CD4-positive, alpha-beta T cell treated with Interleukin-6 at 100 ng/mL for 8 hours (primary cell): Measurements from ENCODE around the gene NSUN3.
"Not testable (repeated sequence)": the region's sequence is repeated elsewhere in the genome, so short reads cannot be mapped to it uniquely, and the experiment has no call there.

ENCODE experiments used
- DNase-seq: peaks from one replicate; pipeline ENCODE4 v3.0.0-alpha.2; 2020; ENCODE audit warnings: mixed read lengths, low spot score

NSUN3 gene

GRCh38 chr3:94069194-94069813 lies 6.4 kb downstream of the NSUN3 start:
- DNase-seq, result no peak

- no peak for DNase-seq
Observed at GRCh38 chr3:94070341-94070911, 7.6 kb downstream of the NSUN3 start.

DNA sequence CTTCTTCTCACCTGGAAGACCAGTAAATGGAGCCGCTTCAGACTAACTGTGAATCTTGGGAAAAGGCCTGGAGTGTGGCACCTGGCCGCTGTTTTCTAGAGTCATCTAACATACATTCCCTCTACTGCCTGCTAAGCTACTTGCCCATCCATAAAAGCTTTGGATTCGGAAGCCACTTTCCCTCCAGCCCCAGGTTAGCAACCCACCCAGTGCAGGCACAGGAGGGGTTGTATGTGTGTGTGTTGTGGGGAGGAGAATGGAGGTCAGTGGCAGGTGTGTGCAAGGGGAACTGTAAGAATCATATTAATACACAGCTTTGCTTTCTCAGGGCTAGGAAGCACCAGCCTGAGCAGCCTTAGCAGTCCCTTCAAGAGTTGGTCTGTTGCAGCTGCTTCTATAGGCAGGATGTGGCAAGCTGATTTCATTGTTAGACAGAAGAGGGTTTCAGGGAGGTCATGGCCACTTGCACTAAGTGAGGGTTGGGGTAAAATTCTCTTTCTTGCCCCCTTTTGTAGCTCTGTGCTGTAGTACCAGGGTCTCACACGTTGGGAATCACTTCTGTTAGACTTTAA lies 8.9 kb downstream of the NSUN3 start:
- no peak for DNase-seq

GRCh38 chr3:94076055-94076454 lies 13.2 kb downstream of the NSUN3 start:
- no peak for DNase-seq

DNA sequence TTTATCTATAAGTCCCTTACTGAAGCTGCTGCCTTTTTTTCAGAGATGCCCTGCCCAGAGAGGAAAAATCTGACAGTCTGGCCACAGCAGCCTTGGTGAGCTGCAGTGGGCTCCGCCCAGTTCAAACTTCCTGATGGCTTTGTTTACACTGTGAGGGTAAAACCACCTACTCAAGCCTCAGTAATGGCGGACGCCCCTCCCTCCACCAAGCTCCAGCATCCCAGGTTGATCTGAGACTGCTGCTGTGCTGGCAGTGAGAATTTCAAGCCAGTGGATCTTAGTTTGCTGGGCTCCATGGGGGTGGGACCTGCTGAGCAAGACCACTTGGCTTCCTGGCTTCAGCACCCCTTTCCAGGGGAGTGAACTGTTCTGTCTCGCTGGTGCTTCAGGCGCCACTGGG lies 17.7 kb downstream of the NSUN3 start:
- DNase-seq, result not testable (repeated sequence)

GRCh38 chr3:94081884-94082283 lies 19.0 kb downstream of the NSUN3 start:
- no peak for DNase-seq

GRCh38 chr3:94082391-94082937 lies 19.6 kb downstream of the NSUN3 start:
- no peak for DNase-seq

DNA sequence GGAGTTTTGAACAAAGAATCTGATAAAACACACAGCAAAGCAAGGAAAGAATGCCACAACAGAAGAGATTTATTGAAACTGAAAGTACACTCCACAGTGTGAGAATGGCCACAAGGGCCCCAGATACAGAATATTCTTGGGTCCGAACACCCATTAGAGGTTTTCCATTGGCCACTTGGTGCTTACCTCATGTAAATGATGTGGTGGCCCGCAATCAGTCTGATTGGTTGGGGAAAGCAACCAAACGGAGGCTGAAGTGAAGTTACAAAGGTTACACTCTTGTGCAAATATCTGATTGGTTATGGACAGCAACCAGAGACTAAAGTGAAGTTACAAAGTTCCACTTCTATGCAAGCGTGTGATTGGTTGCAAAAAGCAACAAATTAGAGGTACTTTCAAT lies 20.4 kb downstream of the NSUN3 start:
- DNase-seq, result no peak

DNA sequence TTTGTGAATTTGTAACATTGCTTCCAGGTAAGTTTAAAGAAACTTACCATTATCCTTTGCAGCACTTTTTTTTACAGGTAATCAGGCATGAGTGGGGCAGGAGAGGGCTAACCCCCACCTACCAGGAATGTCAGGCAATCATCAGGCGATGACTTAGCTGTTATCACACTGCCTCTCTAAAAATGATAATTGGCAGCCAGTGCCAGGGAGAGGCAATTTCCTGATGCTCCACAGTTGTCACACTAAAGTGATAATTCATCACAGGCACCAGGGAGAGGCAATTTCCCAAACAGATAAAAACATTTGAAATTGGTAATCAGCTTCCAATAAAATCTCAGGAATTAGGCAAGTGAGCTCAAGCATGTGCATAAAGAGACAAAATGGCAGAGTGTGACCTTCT lies 26.3 kb downstream of the NSUN3 start:
- DNase-seq, result no peak

- DNase-seq, result no peak
Observed at GRCh38 chr3:94092086-94092485, 29.2 kb downstream of the NSUN3 start.

GRCh38 chr3:94093151-94093550 lies 30.3 kb downstream of the NSUN3 start:
- no peak for DNase-seq

- no peak for DNase-seq
Observed at GRCh38 chr3:94095111-94095510, 32.2 kb downstream of the NSUN3 start.

- no peak for DNase-seq
Observed at GRCh38 chr3:94098452-94098851, 35.6 kb downstream of the NSUN3 start.

GRCh38 chr3:94099311-94099710 lies 36.5 kb downstream of the NSUN3 start:
- no peak for DNase-seq

- no peak for DNase-seq
Observed at GRCh38 chr3:94101860-94102259, 39.0 kb downstream of the NSUN3 start.

- DNase-seq, result no peak
Observed at GRCh38 chr3:94106268-94106667, 43.4 kb downstream of the NSUN3 start.

- DNase-seq, result not testable (repeated sequence)
Observed at GRCh38 chr3:94110232-94110631, 47.4 kb downstream of the NSUN3 start.

GRCh38 chr3:94110854-94111253 lies 48.0 kb downstream of the NSUN3 start:
- no peak for DNase-seq

- DNase-seq, result no peak
Observed at GRCh38 chr3:94114666-94115065, 51.8 kb downstream of the NSUN3 start.

DNA sequence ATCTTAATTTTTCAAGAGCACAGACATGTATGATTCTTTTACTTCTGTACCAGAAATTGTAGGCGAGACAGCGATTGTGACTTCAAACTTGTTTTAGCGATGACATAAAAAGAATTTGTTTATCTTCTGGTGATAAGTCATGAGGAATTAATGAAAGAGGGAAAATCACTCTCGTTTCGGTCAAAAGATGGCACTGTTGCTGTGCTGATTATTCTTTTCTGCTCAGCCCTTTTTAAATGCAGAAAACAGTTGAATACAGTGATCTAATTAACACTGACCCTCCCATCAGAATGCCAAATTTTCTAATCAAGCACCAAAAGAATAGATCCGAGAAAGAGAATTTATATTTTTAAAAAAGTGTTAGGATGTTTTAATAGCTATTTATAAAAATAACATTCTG lies 52.6 kb downstream of the NSUN3 start:
- DNase-seq, result no peak

GRCh38 chr3:94117729-94118128 lies 54.9 kb downstream of the NSUN3 start:
- DNase-seq, result no peak

- no peak for DNase-seq
Observed at GRCh38 chr3:94118390-94118789, 55.5 kb downstream of the NSUN3 start.

- DNase-seq, result no peak
Observed at GRCh38 chr3:94121161-94121560, 58.3 kb downstream of the NSUN3 start.

GRCh38 chr3:94127115-94127514 lies 64.3 kb downstream of the NSUN3 start:
- DNase-seq, result no peak
